Peyer's patch (tissue), 4 donors: ENCODE data around the gene SNX32. TPM values are rescaled to one million over a fixed set of nuclear protein-coding genes. Genes with fewer than 3 reads are reported as not detected.
A peak's percentile ranks its signal among the peaks of the same experiment; 100 is the strongest.

Experiments used
- DNase-seq, 3 donors: peaks; one replicate each; pipeline ENCODE4 v3.0.0-alpha.2; 2017 to 2019
- H3K27ac ChIP-seq, 4 donors: fragments of 200-600 bp; sonication (generic); one replicate each; pipeline ENCODE4 v1.5.1; 2016 to 2019
- H3K27me3 ChIP-seq, 2 donors: fragments of 200-600 bp; sonication (generic); one replicate each; pipeline ENCODE4 v1.5.1; 2019
- H3K36me3 ChIP-seq, 3 donors: fragments of 200-600 bp; sonication (generic); one replicate each; pipeline ENCODE4 v1.5.1; 2016 to 2019
- H3K4me1 ChIP-seq, 4 donors: fragments of 200-600 bp; sonication (generic); one replicate each; pipeline ENCODE4 v1.5.1; 2016 to 2019
- H3K4me3 ChIP-seq, 4 donors: fragments of 200-600 bp; sonication (generic); 1 replicate in 3 of 4; 2 replicates in 1 of 4; pipeline ENCODE4 v1.5.1; 2016 to 2019; ENCODE audit warnings: mild to moderate bottlenecking in 1 of 4
- H3K9me3 ChIP-seq, 4 donors: fragments of 200-600 bp; sonication (generic); one replicate each; pipeline ENCODE4 v1.5.1; 2016 to 2019; ENCODE audit warnings: mild to moderate bottlenecking in 1 of 4
- CTCF ChIP-seq, 6 experiments: fragments of 450-650 bp in 4 of 6; fragments of 200-600 bp in 2 of 6; sonication (generic) in 1 of 6; IDR thresholded peaks; one replicate each; pipeline ENCODE4 v1.5.1; 2017 to 2019; ENCODE audit warnings: antibody characterized with exemption in 6 of 6, mild to moderate bottlenecking in 3 of 6, moderate library complexity in 1 of 6
- POLR2A ChIP-seq, 2 donors: fragments of 450-650 bp; IDR thresholded peaks; one replicate each; pipeline ENCODE4 v1.5.1; 2017; ENCODE audit warnings: antibody characterized with exemption in 2 of 2, mild to moderate bottlenecking in 2 of 2, moderate library complexity in 2 of 2
- total RNA-seq, 4 donors: library from RNA; depleted of rRNA; stranded (reverse); fragments of >200 nt; gene quantifications; one replicate each; pipeline ENCODE4 v1.1.0, GENCODE V29; 2016

SNX32 gene
- total RNA-seq, 4 donors from 2014 or later = 1.7 to 6.7 (median 6.4) TPM; not detected in 1

- peaks cover 10 to 46% (median 36%) of the 10 kb centered on the region in 4 donors for H3K4me1 ChIP-seq
- peaks cover 0 to 5% of the 10 kb centered on the region in 2 donors for H3K27me3 ChIP-seq
- H3K36me3 ChIP-seq = no peaks in the 10 kb centered on the region
- TF ChIP-seq CTCF (IDR thresholded peaks at IDR 0.05) = no peak
- no peak for TF ChIP-seq POLR2A (IDR thresholded peaks at IDR 0.05)
- DNase-seq = no peak
- no peak overlapping the region for H3K27ac ChIP-seq
- H3K4me3 ChIP-seq = no peak overlapping the region
- no peaks in the 10 kb centered on the region for H3K9me3 ChIP-seq
These were observed 62.6 kb downstream of the SNX32 start for GRCh38 chr11:65896034-65896999.

DNA sequence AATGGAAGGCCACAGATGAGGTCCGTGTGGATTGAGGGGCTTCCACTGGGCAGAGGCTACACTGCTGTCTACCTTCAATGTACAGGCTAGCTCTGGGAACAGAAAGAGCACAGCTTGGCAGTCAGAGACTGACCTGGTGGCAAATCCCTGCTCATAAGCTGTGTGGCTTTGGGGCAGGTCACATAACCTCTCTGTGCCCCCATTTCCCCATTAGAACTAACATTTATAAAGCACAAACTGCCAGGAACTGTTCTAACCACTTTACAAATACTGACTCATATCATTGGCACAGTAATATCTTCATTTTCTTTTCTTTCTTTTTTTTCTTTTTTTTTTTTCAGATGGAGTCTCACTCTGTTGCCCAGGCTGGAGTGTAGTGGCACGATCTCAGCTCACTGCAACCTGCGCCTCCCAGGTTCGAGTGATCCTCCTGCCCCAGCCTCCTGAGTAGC lies 63.3 kb downstream of the SNX32 start:
- Histone ChIP-seq H3K27ac (no peak overlapping the region), H3K4me1 (peaks cover 10 to 38% (median 30%) of the 10 kb centered on the region in 4 donors), H3K27me3 (peaks cover 0 to 5% of the 10 kb centered on the region in 2 donors), H3K36me3 (no peaks in the 10 kb centered on the region), H3K4me3 (no peak overlapping the region), H3K9me3 (no peaks in the 10 kb centered on the region)
- no peak for DNase-seq
- TF ChIP-seq CTCF (IDR thresholded peaks at IDR 0.05) (no peak), POLR2A (IDR thresholded peaks at IDR 0.05) (no peak)

- no peak for DNase-seq
- TF ChIP-seq CTCF (IDR thresholded peaks at IDR 0.05) (no peak), POLR2A (IDR thresholded peaks at IDR 0.05) (no peak)
- Histone ChIP-seq H3K27ac (peak overlapping the region in 1 of 4 donors; percentile 59), H3K27me3 (peaks cover 0 to 5% of the 10 kb centered on the region in 2 donors), H3K4me3 (peak overlapping the region; percentile 41 to 68 (median 57)), H3K9me3 (no peaks in the 10 kb centered on the region), H3K36me3 (no peaks in the 10 kb centered on the region), H3K4me1 (peaks cover 10 to 23% (median 17%) of the 10 kb centered on the region in 4 donors)
These were observed 65.0 kb downstream of the SNX32 start for GRCh38 chr11:65898656-65899355.

DNA sequence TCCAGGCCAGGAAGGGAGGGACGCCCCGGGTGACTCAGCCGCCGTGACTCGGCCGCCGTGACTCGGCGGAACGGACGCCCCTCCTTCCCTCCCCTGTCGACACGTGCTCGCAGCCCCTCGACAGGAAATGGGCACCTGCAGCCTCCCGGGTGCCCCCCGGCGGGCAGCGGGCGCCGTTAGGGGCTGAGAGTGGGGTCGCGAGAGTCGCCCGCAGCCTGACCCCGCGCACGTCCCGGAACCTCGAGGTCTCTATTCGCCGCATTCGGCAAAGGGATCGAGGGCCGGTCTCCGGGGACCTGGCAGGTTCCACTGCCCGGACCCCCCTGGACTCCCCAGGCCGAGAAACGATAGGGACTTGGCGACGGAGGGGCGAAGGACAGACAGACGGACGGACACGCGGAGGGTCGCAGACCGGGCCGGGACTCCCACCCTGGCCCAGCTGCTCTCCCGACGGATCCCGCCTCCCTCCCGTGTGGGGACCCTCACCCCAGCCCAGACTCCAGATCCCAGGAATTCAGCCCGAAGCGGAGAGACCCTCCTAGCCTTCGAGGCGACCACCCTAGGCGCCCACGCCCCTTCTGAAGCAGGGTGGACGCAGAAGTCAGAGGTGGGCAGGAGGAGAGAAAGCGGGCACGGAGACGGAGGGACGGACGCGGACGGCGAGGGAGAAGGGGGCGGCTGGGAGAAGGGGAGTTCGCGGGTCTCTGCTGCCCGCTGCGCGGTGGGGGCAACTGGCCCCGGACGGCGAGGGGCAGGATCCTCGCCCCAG lies 65.8 kb downstream of the SNX32 start:
- peak in 2 of 3 donors; percentile 79 for DNase-seq
- H3K9me3 ChIP-seq = no peaks in the 10 kb centered on the region
- H3K27ac ChIP-seq = peak overlapping the region; percentile 16 to 62 (median 52)
- no peaks in the 10 kb centered on the region for H3K36me3 ChIP-seq
- H3K4me1 ChIP-seq = peaks cover 10 to 22% (median 15%) of the 10 kb centered on the region in 4 donors
- peaks cover 0 to 5% of the 10 kb centered on the region in 2 donors for H3K27me3 ChIP-seq
- no peak for TF ChIP-seq CTCF (IDR thresholded peaks at IDR 0.05)
- TF ChIP-seq POLR2A (IDR thresholded peaks at IDR 0.05) = no peak
- peak overlapping the region; percentile 41 to 68 (median 57) for H3K4me3 ChIP-seq
